MM.1S (cell line): ENCODE data around the gene OR51E1.

Source experiments
- DNase-seq: peaks from one replicate; pipeline ENCODE4 v3.0.0-alpha.2; 2015
- H2AFZ ChIP-seq: fragments of 300-600 bp; sonication (generic); 2 replicates; pipeline ENCODE4 v1.6.0; 2016; ENCODE audit warnings: antibody characterized with exemption, low read length
- H3F3A ChIP-seq: fragments of 300-600 bp; sonication (generic); 2 replicates; pipeline ENCODE4 v1.6.1; 2016; ENCODE audit warnings: mild to moderate bottlenecking, antibody characterized with exemption, low read length, moderate library complexity, mixed read lengths; ENCODE audit not compliant: insufficient read depth
- H3K27ac ChIP-seq: fragments of 300-600 bp; sonication (generic); 2 replicates; pipeline ENCODE4 v1.5.1; 2016; ENCODE audit warnings: mild to moderate bottlenecking, low read length
- H3K27me3 ChIP-seq: fragments of 300-600 bp; sonication (generic); replicated peaks from 2 replicates; pipeline ENCODE4 v1.6.0; 2016; ENCODE audit warnings: low read length; ENCODE audit not compliant: insufficient read depth
- H3K36me3 ChIP-seq: fragments of 300-600 bp; sonication (generic); replicated peaks from 2 replicates; pipeline ENCODE4 v1.6.1; 2016; ENCODE audit warnings: mild to moderate bottlenecking, low read length, mixed read lengths; ENCODE audit not compliant: insufficient read depth
- H3K4me1 ChIP-seq: fragments of 300-600 bp; sonication (generic); 2 replicates; pipeline ENCODE4 v1.6.1; 2016; ENCODE audit warnings: low read length, mixed read lengths
- H3K4me2 ChIP-seq: fragments of 300-600 bp; sonication (generic); 2 replicates; pipeline ENCODE4 v1.6.0; 2016; ENCODE audit warnings: low read depth, low read length
- H3K4me3 ChIP-seq: fragments of 300-600 bp; sonication (generic); 2 replicates; pipeline ENCODE4 v1.5.1; 2016; ENCODE audit warnings: low read length, mixed read lengths
- H3K79me2 ChIP-seq: fragments of 300-600 bp; sonication (generic); 2 replicates; pipeline ENCODE4 v1.6.1; 2016; ENCODE audit warnings: mixed run types, low read length, mixed read lengths
- H3K9ac ChIP-seq: fragments of 300-600 bp; sonication (generic); 2 replicates; pipeline ENCODE4 v1.6.1; 2016; ENCODE audit warnings: low read length, mixed read lengths
- H3K9me2 ChIP-seq: fragments of 300-600 bp; sonication (generic); replicated peaks from 2 replicates; pipeline ENCODE4 v1.6.1; 2016; ENCODE audit warnings: mild to moderate bottlenecking, low read length, mixed read lengths; ENCODE audit not compliant: insufficient read depth
- H3K9me3 ChIP-seq: fragments of 300-600 bp; sonication (generic); replicated peaks from 2 replicates; pipeline ENCODE4 v1.6.1; 2016; ENCODE audit warnings: mild to moderate bottlenecking, low read length, mixed read lengths; ENCODE audit not compliant: insufficient read depth
- H4K20me1 ChIP-seq: fragments of 300-600 bp; sonication (generic); 2 replicates; pipeline ENCODE4 v1.6.1; 2016; ENCODE audit warnings: mild to moderate bottlenecking, low read length, moderate library complexity, mixed read lengths; ENCODE audit not compliant: insufficient read depth
- EZH2 ChIP-seq: fragments of 300-600 bp; sonication (generic); optimal IDR thresholded peaks from 2 replicates; pipeline ENCODE3; 2017; ENCODE audit warnings: low read depth, mild to moderate bottlenecking, antibody characterized with exemption, low read length, mixed read lengths
- EZH2phosphoT487 ChIP-seq: fragments of 300-600 bp; sonication (generic); IDR thresholded peaks from 2 replicates; pipeline ENCODE4 v1.6.1; 2018; ENCODE audit warnings: antibody characterized with exemption, low read length
- TF ChIP-seq, protein P1 (sequence below): fragments of 300-600 bp; sonication (generic); IDR thresholded peaks from 2 replicates; pipeline ENCODE4 v1.5.1; 2016; ENCODE audit warnings: antibody characterized with exemption, low read length, mixed read lengths

OR51E1 gene

DNA sequence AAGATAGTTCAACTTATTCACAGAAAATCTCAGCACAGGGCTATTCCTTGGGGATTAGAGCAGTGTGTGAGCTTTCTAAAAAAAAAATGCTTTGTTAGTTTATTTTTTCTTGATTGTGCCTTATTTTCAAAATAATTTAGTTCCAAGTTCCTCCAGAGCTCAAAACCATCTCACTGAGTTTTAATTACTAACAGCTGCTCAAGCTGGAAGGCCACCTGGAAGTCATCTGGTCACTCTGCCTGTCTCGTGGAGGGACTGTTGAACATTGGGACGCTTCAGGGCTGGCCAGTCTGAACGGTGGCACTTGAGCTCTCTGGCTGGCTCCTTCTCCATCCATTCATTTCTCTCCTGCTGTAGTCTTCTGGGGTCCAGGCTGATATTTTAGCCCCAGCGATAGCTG lies 4.0 kb downstream of the OR51E1 start:
- no peak for TF ChIP-seq EZH2phosphoT487
- TF ChIP-seq, protein P1, sequence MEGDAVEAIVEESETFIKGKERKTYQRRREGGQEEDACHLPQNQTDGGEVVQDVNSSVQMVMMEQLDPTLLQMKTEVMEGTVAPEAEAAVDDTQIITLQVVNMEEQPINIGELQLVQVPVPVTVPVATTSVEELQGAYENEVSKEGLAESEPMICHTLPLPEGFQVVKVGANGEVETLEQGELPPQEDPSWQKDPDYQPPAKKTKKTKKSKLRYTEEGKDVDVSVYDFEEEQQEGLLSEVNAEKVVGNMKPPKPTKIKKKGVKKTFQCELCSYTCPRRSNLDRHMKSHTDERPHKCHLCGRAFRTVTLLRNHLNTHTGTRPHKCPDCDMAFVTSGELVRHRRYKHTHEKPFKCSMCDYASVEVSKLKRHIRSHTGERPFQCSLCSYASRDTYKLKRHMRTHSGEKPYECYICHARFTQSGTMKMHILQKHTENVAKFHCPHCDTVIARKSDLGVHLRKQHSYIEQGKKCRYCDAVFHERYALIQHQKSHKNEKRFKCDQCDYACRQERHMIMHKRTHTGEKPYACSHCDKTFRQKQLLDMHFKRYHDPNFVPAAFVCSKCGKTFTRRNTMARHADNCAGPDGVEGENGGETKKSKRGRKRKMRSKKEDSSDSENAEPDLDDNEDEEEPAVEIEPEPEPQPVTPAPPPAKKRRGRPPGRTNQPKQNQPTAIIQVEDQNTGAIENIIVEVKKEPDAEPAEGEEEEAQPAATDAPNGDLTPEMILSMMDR: no peak
- TF ChIP-seq EZH2: no peak

DNA sequence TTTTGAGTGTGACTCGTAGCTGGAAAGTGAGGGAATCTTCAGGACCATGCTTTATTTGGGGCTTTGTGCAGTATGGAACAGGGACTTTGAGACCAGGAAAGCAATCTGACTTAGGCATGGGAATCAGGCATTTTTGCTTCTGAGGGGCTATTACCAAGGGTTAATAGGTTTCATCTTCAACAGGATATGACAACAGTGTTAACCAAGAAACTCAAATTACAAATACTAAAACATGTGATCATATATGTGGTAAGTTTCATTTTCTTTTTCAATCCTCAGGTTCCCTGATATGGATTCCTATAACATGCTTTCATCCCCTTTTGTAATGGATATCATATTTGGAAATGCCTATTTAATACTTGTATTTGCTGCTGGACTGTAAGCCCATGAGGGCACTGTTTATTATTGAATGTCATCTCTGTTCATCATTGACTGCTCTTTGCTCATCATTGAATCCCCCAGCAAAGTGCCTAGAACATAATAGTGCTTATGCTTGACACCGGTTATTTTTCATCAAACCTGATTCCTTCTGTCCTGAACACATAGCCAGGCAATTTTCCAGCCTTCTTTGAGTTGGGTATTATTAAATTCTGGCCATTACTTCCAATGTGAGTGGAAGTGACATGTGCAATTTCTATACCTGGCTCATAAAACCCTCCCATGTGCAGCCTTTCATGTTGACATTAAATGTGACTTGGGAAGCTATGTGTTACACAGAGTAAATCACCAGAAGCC lies 11.0 kb downstream of the OR51E1 start:
- Histone ChIP-seq H3K9me3 (no peaks in the 10 kb centered on the region), H4K20me1 (no peaks in the 10 kb centered on the region), H3K36me3 (no peaks in the 10 kb centered on the region), H3K4me2 (peak overlapping the region; percentile 18), H3K9ac (no peak overlapping the region), H3F3A (no peaks in the 10 kb centered on the region), H3K4me3 (no peak overlapping the region), H3K79me2 (no peaks in the 10 kb centered on the region), H3K27ac (no peak overlapping the region), H3K27me3 (no peaks in the 10 kb centered on the region), H3K4me1 (peaks cover 10% of the 10 kb centered on the region), H3K9me2 (no peaks in the 10 kb centered on the region), H2AFZ (no peak overlapping the region)
- DNase-seq: peak; percentile 9
- no peak for TF ChIP-seq EZH2
- TF ChIP-seq EZH2phosphoT487: no peak
- TF ChIP-seq, protein P1: no peak

More for the DNA sequence above, 4.0 kb downstream of the OR51E1 start:
- no peak overlapping the region for H3K4me3 ChIP-seq
- no peak overlapping the region for H3K27ac ChIP-seq
- H3F3A ChIP-seq: no peaks in the 10 kb centered on the region
- no peak overlapping the region for H3K9ac ChIP-seq
- H3K9me2 ChIP-seq: no peaks in the 10 kb centered on the region
- H4K20me1 ChIP-seq: no peaks in the 10 kb centered on the region
- H3K9me3 ChIP-seq: no peaks in the 10 kb centered on the region
- no peaks in the 10 kb centered on the region for H3K27me3 ChIP-seq
- H3K4me2 ChIP-seq: no peak overlapping the region
- no peaks in the 10 kb centered on the region for H3K4me1 ChIP-seq
- no peak for DNase-seq
- no peak overlapping the region for H2AFZ ChIP-seq
- H3K36me3 ChIP-seq: no peaks in the 10 kb centered on the region
- no peaks in the 10 kb centered on the region for H3K79me2 ChIP-seq

DNA sequence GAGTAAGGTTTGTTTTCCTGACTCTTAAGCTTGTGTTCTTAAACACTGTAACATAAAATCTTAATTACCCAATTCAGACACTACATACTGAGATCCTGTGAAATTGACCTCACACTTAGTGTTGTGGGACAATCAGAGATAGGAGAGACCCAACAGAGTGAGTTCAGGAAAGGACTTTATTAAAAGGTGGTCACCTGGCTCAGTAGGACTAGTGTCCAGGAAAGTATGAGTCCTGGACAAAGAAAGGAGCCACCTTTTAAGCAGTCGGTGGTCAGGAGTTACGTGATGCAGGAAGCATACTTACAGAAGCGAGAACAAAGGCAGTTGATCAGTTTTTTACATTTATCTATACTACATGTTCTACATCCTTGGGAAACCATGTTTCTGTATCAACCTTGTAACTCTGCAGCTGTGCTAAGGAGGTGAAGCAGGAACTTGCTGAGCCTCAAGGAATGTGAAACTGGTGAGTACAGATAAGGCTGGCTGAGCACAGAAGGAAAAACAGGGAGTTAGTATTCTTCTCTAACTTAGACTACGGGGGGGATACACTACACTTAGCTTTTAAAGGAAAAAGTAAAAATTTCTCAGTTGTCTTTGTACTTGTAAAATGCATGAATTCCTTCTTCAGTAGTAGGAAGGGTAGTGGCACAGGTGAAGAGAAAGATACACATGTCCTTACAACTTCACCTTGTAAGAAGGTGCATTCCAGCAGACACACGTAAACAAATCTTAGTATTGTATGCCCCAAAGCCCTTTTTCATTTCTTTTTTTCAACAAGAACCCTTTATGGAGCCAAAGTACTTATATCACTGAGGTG lies 15.1 kb downstream of the OR51E1 start:
- Histone ChIP-seq H3K36me3 (no peaks in the 10 kb centered on the region), H3K27ac (no peak overlapping the region), H3K4me3 (no peak overlapping the region), H3K9me3 (no peaks in the 10 kb centered on the region), H3K4me2 (no peak overlapping the region), H3K9ac (no peak overlapping the region), H3F3A (no peaks in the 10 kb centered on the region), H3K4me1 (peaks cover 10% of the 10 kb centered on the region), H3K27me3 (no peaks in the 10 kb centered on the region), H3K9me2 (no peaks in the 10 kb centered on the region), H3K79me2 (no peaks in the 10 kb centered on the region), H4K20me1 (no peaks in the 10 kb centered on the region), H2AFZ (no peak overlapping the region)
- no peak for TF ChIP-seq EZH2
- TF ChIP-seq, protein P1: no peak
- no peak for TF ChIP-seq EZH2phosphoT487
- no peak for DNase-seq
